ENCODE data around the gene PTGFR. TPM values are rescaled to one million over a fixed set of nuclear protein-coding genes. Genes with fewer than 3 reads are reported as not detected.

PTGFR gene
- total RNA-seq, 1 donor from 2014 or later, result not detected

DNA sequence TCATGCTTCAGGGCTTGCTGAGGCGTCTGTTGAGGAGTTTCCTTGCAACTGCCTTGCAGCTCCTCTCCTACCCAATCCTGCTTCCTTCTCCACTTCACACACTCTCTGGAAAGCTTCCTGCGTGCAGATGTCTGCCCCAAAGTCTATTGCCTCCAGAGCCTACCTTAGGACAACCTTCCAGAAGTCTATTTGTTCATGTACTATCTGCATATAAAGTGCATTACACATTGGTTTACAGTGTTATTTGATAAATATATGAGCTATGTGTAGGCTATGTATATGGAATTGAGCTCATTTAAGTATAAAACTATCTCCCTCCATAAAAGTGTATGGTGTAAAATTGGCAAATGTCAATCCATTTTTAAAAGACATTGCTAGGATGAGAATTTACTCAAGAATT lies 9.8 kb downstream of the PTGFR start:
- H3K9me3 ChIP-seq (ENCODE audit: low read depth), result no peaks in the 10 kb centered on the region
- no peak overlapping the region for H3K4me3 ChIP-seq
- no peak overlapping the region for H3K4me3 Mint-ChIP-seq
- H4K20me1 ChIP-seq (ENCODE audit: low read depth), result no peaks in the 10 kb centered on the region
- no peaks in the 10 kb centered on the region for H3K4me1 ChIP-seq
- H3K4me2 ChIP-seq, result no peak overlapping the region
- H3K27ac Mint-ChIP-seq, result no peak overlapping the region
- H3K9me3 Mint-ChIP-seq, result no peaks in the 10 kb centered on the region
- no peaks in the 10 kb centered on the region for H3K27me3 ChIP-seq
- H2AFZ ChIP-seq (replicated peaks), result no peak overlapping the region
- H3K36me3 Mint-ChIP-seq, result no peaks in the 10 kb centered on the region
- TF ChIP-seq EZH2 (IDR thresholded peaks at IDR 0.05), result no peak
- no peak for TF ChIP-seq CTCF (IDR thresholded peaks at IDR 0.05)
- no peak for TF ChIP-seq EZH2phosphoT487 (IDR thresholded peaks at IDR 0.05)
- no peaks in the 10 kb centered on the region for H3K27me3 Mint-ChIP-seq (ENCODE audit: insufficient read depth, low read depth)
- DNase-seq (ENCODE audit: low spot score), result no peak
- no peak overlapping the region for H3K27ac ChIP-seq
- H3K36me3 ChIP-seq, result no peaks in the 10 kb centered on the region
- H3K79me2 ChIP-seq (ENCODE audit: low read depth), result no peaks in the 10 kb centered on the region
- no peaks in the 10 kb centered on the region for H3F3A ChIP-seq (ENCODE audit: low read depth)
- no peaks in the 10 kb centered on the region for H3K4me1 Mint-ChIP-seq
- H3K9ac ChIP-seq, result no peak overlapping the region

DNA sequence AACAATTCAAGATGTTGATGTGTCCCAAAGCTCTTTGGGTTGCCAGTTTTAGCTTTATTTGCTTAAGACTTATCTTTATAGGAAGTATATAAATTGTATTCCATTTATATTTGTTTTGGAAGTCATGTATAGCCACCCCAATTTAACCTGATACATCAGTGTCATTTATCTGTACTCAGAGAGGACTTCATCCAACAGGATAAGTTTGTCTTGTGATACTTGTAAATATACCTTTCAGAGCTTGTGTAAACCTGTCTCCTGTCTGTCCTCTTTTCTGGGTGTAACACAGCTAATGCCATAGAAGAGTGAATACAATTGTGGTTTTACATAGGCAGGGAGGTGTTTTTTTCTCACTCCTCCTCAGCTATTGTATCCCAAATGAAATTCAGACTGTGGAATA lies 10.4 kb downstream of the PTGFR start:
- no peak for DNase-seq (ENCODE audit: low spot score)
- no peak overlapping the region for H3K9ac ChIP-seq
- H2AFZ ChIP-seq (replicated peaks), result no peak overlapping the region
- no peaks in the 10 kb centered on the region for H3K9me3 ChIP-seq (ENCODE audit: low read depth)
- Mint-ChIP-seq H3K36me3 (no peaks in the 10 kb centered on the region), H3K4me1 (no peaks in the 10 kb centered on the region), H3K27ac (no peak overlapping the region), H3K4me3 (no peak overlapping the region), H3K9me3 (no peaks in the 10 kb centered on the region), H3K27me3 (ENCODE audit: insufficient read depth, low read depth) (no peaks in the 10 kb centered on the region)
- TF ChIP-seq CTCF (IDR thresholded peaks at IDR 0.05), result no peak
- TF ChIP-seq EZH2phosphoT487 (IDR thresholded peaks at IDR 0.05), result no peak
- no peak for TF ChIP-seq EZH2 (IDR thresholded peaks at IDR 0.05)
- no peak overlapping the region for H3K4me2 ChIP-seq
- H3K27ac ChIP-seq, result no peak overlapping the region
- H3K4me3 ChIP-seq, result no peak overlapping the region
- no peaks in the 10 kb centered on the region for H3K4me1 ChIP-seq
- H3K27me3 ChIP-seq, result no peaks in the 10 kb centered on the region
- H3K79me2 ChIP-seq (ENCODE audit: low read depth), result no peaks in the 10 kb centered on the region
- no peaks in the 10 kb centered on the region for H3F3A ChIP-seq (ENCODE audit: low read depth)
- no peaks in the 10 kb centered on the region for H3K36me3 ChIP-seq
- no peaks in the 10 kb centered on the region for H4K20me1 ChIP-seq (ENCODE audit: low read depth)

DNA sequence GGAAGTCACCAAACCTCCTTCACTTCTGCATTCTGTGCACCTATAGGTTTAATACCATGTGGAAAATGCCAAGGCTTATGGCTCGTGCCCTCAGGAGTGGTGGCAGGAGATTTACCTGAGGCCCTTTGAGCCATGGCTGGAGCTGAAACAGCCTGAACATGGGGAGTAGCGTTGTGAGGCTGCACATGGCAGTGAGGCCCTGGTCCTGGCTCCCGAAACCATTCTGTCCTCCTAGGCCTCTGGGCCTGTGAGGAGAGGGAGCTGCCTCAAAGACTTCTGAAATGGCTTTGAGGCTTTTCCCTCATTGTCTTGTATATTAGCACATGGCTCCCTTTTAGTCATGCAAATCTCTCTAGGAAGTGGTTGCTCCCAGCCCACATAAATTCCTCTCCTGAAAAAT lies 20.6 kb downstream of the PTGFR start:
- Histone ChIP-seq H2AFZ (replicated peaks) (no peak overlapping the region), H3K9ac (no peak overlapping the region), H3K4me3 (no peak overlapping the region), H3K79me2 (ENCODE audit: low read depth) (no peaks in the 10 kb centered on the region), H4K20me1 (ENCODE audit: low read depth) (no peaks in the 10 kb centered on the region), H3K4me1 (no peaks in the 10 kb centered on the region), H3K4me2 (no peak overlapping the region), H3F3A (ENCODE audit: low read depth) (no peaks in the 10 kb centered on the region), H3K27ac (no peak overlapping the region), H3K9me3 (ENCODE audit: low read depth) (no peaks in the 10 kb centered on the region), H3K27me3 (no peaks in the 10 kb centered on the region), H3K36me3 (no peaks in the 10 kb centered on the region)
- no peak overlapping the region for H3K27ac Mint-ChIP-seq
- H3K4me1 Mint-ChIP-seq, result no peaks in the 10 kb centered on the region
- H3K4me3 Mint-ChIP-seq, result no peak overlapping the region
- no peak for DNase-seq (ENCODE audit: low spot score)
- TF ChIP-seq EZH2 (IDR thresholded peaks at IDR 0.05) (no peak), CTCF (IDR thresholded peaks at IDR 0.05) (no peak), EZH2phosphoT487 (IDR thresholded peaks at IDR 0.05) (no peak)
- H3K36me3 Mint-ChIP-seq, result no peaks in the 10 kb centered on the region
- peaks cover 3% of the 10 kb centered on the region for H3K27me3 Mint-ChIP-seq (ENCODE audit: insufficient read depth, low read depth)
- H3K9me3 Mint-ChIP-seq, result peaks cover 15% of the 10 kb centered on the region

DNA sequence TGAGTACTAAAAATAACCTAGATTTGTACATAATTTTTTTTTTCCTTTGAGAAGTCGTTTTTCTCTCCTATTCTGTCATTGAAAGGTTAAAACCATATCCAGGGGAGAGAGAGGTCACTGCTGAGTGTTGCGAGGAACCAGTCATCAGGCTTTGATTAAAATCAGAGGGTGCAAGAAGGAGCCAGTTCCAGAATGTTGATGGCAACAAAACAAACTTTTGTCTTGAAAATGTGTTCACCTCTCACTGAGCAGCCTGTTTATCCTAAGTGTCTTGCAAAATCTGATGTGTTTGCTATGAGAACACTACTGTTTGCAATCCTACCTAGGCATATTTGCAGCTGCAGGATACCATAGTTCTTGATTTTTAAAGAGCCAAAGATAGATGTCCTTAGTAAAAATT lies 25.9 kb downstream of the PTGFR start:
- Histone ChIP-seq H4K20me1 (ENCODE audit: low read depth) (no peaks in the 10 kb centered on the region), H3K79me2 (ENCODE audit: low read depth) (no peaks in the 10 kb centered on the region), H3K9me3 (ENCODE audit: low read depth) (no peaks in the 10 kb centered on the region), H3K27me3 (no peaks in the 10 kb centered on the region), H3F3A (ENCODE audit: low read depth) (no peaks in the 10 kb centered on the region), H3K36me3 (no peaks in the 10 kb centered on the region), H3K9ac (no peak overlapping the region), H3K4me1 (no peaks in the 10 kb centered on the region), H2AFZ (replicated peaks) (no peak overlapping the region), H3K4me2 (no peak overlapping the region), H3K4me3 (no peak overlapping the region), H3K27ac (no peak overlapping the region)
- no peak for DNase-seq (ENCODE audit: low spot score)
- H3K36me3 Mint-ChIP-seq, result no peaks in the 10 kb centered on the region
- H3K27me3 Mint-ChIP-seq (ENCODE audit: insufficient read depth, low read depth), result no peaks in the 10 kb centered on the region
- H3K4me1 Mint-ChIP-seq, result no peaks in the 10 kb centered on the region
- TF ChIP-seq EZH2 (IDR thresholded peaks at IDR 0.05) (no peak), CTCF (IDR thresholded peaks at IDR 0.05) (no peak), EZH2phosphoT487 (IDR thresholded peaks at IDR 0.05) (no peak)
- peaks cover 3% of the 10 kb centered on the region for H3K9me3 Mint-ChIP-seq
- no peak overlapping the region for H3K27ac Mint-ChIP-seq
- H3K4me3 Mint-ChIP-seq, result no peak overlapping the region
